Omental fat pad (tissue), 4 donors: ENCODE data around the gene CLMP. TPM values are rescaled to one million over a fixed set of nuclear protein-coding genes. Genes with fewer than 3 reads are reported as not detected.
A peak's percentile ranks its signal among the peaks of the same experiment; 100 is the strongest.

Experiments
- ATAC-seq: fragments of 150-250 bp; one replicate; pipeline ENCODE4 v1.9.1; 2016; ENCODE audit warnings: mild to moderate bottlenecking, moderate library complexity; ENCODE audit not compliant: low FRiP score
- DNase-seq: peaks from one replicate; pipeline ENCODE4 v3.0.0-alpha.2; 2019; ENCODE audit warnings: low spot score
- total RNA-seq, 4 donors: library from RNA; depleted of rRNA; stranded (reverse); fragments of >200 nt; gene quantifications; one replicate each; pipeline ENCODE4 v1.1.0, GENCODE V29; 2016
- TF ChIP-seq, protein P1 (sequence below), 3 donors: fragments of 450-650 bp; IDR thresholded peaks; one replicate each; pipeline ENCODE4 v1.5.1; 2016 to 2017; ENCODE audit warnings: antibody characterized with exemption in 3 of 3, mild to moderate bottlenecking in 3 of 3, moderate library complexity in 2 of 3

Gene CLMP
- total RNA-seq, 4 donors from 2014 or later = 89.7 to 182 (median 157) TPM

DNA sequence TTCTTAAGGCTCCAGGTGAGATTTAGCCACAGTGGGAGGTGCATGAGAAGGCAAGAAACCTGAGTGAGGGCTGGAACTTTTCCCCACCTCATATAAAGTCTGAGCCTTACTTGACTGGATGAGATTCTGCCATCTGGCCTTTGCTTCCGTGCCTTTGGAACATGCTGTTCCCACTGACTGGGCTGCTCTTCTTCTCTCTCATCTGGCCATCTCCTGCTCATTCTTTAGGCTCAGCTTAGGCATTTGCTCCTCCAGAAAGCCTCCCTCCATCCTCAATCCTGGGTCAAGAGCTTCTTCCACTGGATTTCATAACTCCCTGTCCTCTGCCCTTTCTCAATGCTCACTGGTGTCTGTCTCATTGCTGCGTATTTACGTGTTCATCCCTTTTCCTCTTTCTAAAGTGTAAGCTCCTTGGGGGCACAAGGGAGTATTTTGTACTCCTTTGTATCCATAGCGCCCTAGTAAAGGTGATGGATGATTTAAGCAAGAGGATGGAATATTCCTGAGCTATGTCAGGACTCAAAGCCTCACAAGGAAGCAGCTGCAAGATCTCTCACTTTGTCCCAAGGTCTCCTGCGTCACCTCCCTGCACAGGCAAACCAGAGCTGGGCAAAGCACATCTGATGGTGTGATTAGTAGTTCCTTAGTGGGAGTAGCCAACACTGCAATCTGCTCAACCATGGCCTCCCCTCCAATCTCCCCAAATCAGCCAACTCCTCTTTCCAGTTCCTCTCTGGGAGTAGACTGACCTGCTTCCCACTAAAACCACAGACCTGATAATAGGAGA is 148.4 kb downstream of the CLMP start:
- TF ChIP-seq, protein P1, sequence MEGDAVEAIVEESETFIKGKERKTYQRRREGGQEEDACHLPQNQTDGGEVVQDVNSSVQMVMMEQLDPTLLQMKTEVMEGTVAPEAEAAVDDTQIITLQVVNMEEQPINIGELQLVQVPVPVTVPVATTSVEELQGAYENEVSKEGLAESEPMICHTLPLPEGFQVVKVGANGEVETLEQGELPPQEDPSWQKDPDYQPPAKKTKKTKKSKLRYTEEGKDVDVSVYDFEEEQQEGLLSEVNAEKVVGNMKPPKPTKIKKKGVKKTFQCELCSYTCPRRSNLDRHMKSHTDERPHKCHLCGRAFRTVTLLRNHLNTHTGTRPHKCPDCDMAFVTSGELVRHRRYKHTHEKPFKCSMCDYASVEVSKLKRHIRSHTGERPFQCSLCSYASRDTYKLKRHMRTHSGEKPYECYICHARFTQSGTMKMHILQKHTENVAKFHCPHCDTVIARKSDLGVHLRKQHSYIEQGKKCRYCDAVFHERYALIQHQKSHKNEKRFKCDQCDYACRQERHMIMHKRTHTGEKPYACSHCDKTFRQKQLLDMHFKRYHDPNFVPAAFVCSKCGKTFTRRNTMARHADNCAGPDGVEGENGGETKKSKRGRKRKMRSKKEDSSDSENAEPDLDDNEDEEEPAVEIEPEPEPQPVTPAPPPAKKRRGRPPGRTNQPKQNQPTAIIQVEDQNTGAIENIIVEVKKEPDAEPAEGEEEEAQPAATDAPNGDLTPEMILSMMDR (IDR thresholded peaks at IDR 0.05) = no peak
- peak; percentile 31 for ATAC-seq

GRCh38 chr11:123045101-123045500 is 149.9 kb downstream of the CLMP start:
- TF ChIP-seq, protein P1 (IDR thresholded peaks at IDR 0.05) = no peak
- no peak for DNase-seq

More for the DNA sequence above, 148.4 kb downstream of the CLMP start:
- DNase-seq = no peak

DNA sequence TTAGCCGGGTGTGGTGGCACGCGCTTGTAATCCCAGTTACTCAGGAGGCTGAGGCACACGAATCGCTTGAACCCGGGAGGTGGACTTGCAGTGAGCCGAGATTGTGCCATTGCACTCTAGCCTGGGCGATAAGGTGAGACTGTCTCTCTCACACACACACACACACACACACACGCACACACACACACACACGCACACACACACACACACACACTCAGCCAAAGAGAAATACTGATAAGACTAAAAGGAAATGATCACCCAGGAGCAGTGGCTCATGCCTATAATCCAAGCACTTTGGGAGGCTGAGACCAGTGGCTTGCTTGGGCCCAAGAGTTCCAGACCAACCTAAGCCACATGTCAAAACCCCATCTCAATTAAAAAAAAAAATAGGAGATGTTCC is 153.9 kb downstream of the CLMP start:
- DNase-seq = no peak
- ATAC-seq = no peak
- TF ChIP-seq, protein P1 (IDR thresholded peaks at IDR 0.05) = no peak

More at GRCh38 chr11:123045101-123045500, 149.9 kb downstream of the CLMP start:
- no peak for ATAC-seq

DNA sequence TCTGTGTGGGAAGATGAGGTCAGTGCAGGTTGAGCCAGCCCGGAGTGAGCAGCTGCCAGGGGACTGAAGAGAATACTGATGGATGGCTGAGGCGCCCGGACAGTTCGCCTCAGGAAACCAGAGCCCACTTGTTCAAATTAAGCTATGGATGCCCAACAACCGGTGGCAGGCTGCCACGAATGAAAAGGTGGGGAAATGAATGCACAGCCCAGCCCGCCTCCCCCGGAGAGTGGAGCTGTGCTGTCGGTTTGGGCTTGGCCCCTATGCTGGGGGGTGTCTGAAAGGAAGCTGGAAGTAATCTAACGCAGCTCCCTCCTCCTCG is 155.0 kb downstream of the CLMP start:
- DNase-seq (no peak), ATAC-seq (peak; percentile 75)
- TF ChIP-seq, protein P1 (IDR thresholded peaks at IDR 0.05) = no peak

- no peak for ATAC-seq
- no peak for DNase-seq
- TF ChIP-seq, protein P1 (IDR thresholded peaks at IDR 0.05) = no peak
Measured at GRCh38 chr11:123035831-123036230, 159.2 kb downstream of the CLMP start.

GRCh38 chr11:123034597-123034996 is 160.5 kb downstream of the CLMP start:
- no peak for DNase-seq
- ATAC-seq = no peak
- TF ChIP-seq, protein P1 (IDR thresholded peaks at IDR 0.05) = no peak

DNA sequence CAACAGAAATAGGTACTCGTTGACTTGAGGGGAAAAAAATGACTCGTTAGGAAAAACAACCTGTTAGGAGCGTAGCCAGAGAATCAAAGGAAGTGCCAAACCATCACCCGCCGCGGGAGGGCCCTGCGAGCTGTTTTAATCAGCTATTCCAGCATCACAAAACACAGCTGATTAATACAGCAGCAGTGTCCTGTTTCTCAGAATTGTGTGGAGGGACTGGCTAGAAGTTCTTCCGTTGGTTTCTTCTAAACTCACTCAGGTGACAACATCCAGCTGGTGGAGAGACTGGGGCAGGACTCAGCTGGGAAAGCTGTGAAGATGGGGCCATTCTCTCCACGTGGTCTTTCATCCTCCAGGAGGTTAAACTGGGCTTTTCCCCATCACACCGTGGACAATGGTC is 161.2 kb downstream of the CLMP start:
- TF ChIP-seq, protein P1 (IDR thresholded peaks at IDR 0.05) = no peak
- DNase-seq = no peak
- ATAC-seq = no peak
